GM19397 (cell line): ENCODE measurements around the gene RALGAPA2.
"Not testable (repeated sequence)": the region's sequence is repeated elsewhere in the genome, so short reads cannot be mapped to it uniquely, and the experiment has no call there.

Source experiments
- ATAC-seq: cut with Tn5 transposase; IDR thresholded peaks from one replicate; pipeline ENCODE4 v1.9.1; 2021; ENCODE audit warnings: mild to moderate bottlenecking, moderate library complexity; ENCODE audit not compliant: unreplicated experiment

The RALGAPA2 gene

GRCh38 chr20:20547221-20547875, 165.1 kb downstream of the RALGAPA2 start:
- no peak for ATAC-seq

GRCh38 chr20:20546402-20546801, 166.0 kb downstream of the RALGAPA2 start:
- ATAC-seq, result no peak

- not testable (repeated sequence) for ATAC-seq
These were observed 169.1 kb downstream of the RALGAPA2 start for GRCh38 chr20:20543348-20543747.

GRCh38 chr20:20536240-20536933, 176.1 kb downstream of the RALGAPA2 start:
- no peak for ATAC-seq

- no peak for ATAC-seq
These were observed 177.4 kb downstream of the RALGAPA2 start for GRCh38 chr20:20535051-20535450.

GRCh38 chr20:20531283-20531682, 181.2 kb downstream of the RALGAPA2 start:
- no peak for ATAC-seq

- ATAC-seq, result no peak
These were observed 181.9 kb downstream of the RALGAPA2 start for GRCh38 chr20:20530428-20531151.

GRCh38 chr20:20529597-20529996, 182.8 kb downstream of the RALGAPA2 start:
- ATAC-seq, result no peak

- ATAC-seq, result no peak
These were observed 183.6 kb downstream of the RALGAPA2 start for GRCh38 chr20:20528861-20529260.

- no peak for ATAC-seq
These were observed 184.8 kb downstream of the RALGAPA2 start for GRCh38 chr20:20527661-20528060.

GRCh38 chr20:20525756-20526155, 186.7 kb downstream of the RALGAPA2 start:
- no peak for ATAC-seq

- no peak for ATAC-seq
These were observed 187.2 kb downstream of the RALGAPA2 start for GRCh38 chr20:20525214-20525613.

- ATAC-seq, result no peak
These were observed 187.7 kb downstream of the RALGAPA2 start for GRCh38 chr20:20524756-20525155.

- ATAC-seq, result no peak
These were observed 190.7 kb downstream of the RALGAPA2 start for GRCh38 chr20:20521736-20522135.

- ATAC-seq, result no peak
These were observed 191.7 kb downstream of the RALGAPA2 start for GRCh38 chr20:20520776-20521175.

- no peak for ATAC-seq
These were observed 193.2 kb downstream of the RALGAPA2 start for GRCh38 chr20:20519269-20519668.

GRCh38 chr20:20518263-20518662, 194.2 kb downstream of the RALGAPA2 start:
- ATAC-seq, result no peak

- ATAC-seq, result no peak
These were observed 195.1 kb downstream of the RALGAPA2 start for GRCh38 chr20:20517296-20517695.

- no peak for ATAC-seq
These were observed 198.7 kb downstream of the RALGAPA2 start for GRCh38 chr20:20513720-20514119.

- no peak for ATAC-seq
These were observed 206.9 kb downstream of the RALGAPA2 start for GRCh38 chr20:20505554-20505953.

- ATAC-seq, result no peak
These were observed 208.5 kb downstream of the RALGAPA2 start for GRCh38 chr20:20503777-20504530.
